Spleen (tissue), 7 donors: ENCODE results near the gene RNF214.
A peak's percentile ranks its signal among the peaks of the same experiment; 100 is the strongest.

ENCODE experiments used
- POLR2A ChIP-seq, 3 donors: fragments of 450-650 bp; IDR thresholded peaks; one replicate each; pipeline ENCODE4 v1.5.1; 2017; ENCODE audit warnings: antibody characterized with exemption in 3 of 3, mild to moderate bottlenecking in 1 of 3
- TF ChIP-seq, protein P1 (sequence below), 11 experiments: fragments of 200-600 bp in 7 of 11; fragments of 450-650 bp in 4 of 11; sonication (generic) in 4 of 11; IDR thresholded peaks in 8 of 11; conservative IDR thresholded peaks in 3 of 11; 1 replicate in 7 of 11; 2 replicates in 4 of 11; pipeline versions ENCODE4 v1.4.0 to v1.8.0; 2016 to 2021; ENCODE audit warnings: antibody characterized with exemption in 11 of 11, inconsistent platforms in 4 of 11, mild to moderate bottlenecking in 1 of 11
- donor health status: DM: no; HTN: no; CAD: no; lungs with moderate emphysema.
- donor health status: DM: no; HTN: no; CAD: no.
- donor health status: DM: no; HTN: no; CAD: no.

DNA sequence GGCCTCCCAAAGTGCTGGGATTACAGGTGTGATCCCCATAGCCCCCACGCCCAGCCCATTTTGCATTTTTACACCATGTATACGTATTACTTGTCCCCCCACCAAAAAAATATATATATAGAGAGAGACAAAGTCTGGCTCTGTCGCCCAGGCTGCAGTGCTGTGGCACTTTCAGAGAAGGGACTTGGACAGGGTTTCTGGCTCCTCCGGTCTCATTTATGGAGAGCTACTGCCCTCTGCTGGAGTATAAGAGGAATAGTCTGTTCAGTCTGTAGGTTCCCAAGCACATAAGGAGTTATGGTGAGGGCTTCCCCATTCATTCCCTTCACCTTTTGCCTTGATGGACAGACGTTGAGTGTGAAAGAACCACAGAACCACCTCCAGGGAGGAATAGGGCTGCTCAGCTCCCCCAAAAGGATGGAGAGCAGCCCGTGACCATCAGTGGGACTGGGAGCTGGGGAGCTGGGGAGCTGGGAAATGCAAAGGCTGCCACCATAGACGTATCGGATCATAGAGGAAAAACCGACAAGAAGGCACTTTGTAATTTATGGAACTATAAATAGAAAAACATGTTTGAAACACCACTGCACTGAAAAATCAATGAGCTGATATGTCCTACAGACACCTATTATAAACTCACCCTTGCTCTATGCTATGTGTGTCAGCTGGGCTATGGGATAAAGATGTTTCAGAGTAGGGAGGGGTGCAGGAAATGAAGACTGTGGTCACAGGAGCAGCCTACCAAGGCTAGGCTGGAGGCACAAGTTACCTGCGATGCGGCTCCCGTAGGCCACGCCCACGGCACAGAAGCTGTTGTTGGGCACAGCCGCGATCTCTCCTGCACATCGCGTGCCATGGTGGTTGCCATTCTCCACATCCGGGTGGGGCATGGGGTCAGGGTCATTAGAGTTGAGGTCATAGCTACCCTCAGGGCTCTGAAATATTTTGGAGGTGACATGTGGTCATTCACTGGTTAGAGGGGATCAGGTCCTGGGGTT, 5.8 kb upstream of the RNF214 start:
- TF ChIP-seq, protein P1, sequence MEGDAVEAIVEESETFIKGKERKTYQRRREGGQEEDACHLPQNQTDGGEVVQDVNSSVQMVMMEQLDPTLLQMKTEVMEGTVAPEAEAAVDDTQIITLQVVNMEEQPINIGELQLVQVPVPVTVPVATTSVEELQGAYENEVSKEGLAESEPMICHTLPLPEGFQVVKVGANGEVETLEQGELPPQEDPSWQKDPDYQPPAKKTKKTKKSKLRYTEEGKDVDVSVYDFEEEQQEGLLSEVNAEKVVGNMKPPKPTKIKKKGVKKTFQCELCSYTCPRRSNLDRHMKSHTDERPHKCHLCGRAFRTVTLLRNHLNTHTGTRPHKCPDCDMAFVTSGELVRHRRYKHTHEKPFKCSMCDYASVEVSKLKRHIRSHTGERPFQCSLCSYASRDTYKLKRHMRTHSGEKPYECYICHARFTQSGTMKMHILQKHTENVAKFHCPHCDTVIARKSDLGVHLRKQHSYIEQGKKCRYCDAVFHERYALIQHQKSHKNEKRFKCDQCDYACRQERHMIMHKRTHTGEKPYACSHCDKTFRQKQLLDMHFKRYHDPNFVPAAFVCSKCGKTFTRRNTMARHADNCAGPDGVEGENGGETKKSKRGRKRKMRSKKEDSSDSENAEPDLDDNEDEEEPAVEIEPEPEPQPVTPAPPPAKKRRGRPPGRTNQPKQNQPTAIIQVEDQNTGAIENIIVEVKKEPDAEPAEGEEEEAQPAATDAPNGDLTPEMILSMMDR (IDR thresholded peaks at IDR 0.05 in 8 of 11, conservative IDR thresholded peaks at IDR 0.05 in 3 of 11): peak; percentile 70 to 91 (median 87)
- no peak for TF ChIP-seq POLR2A (IDR thresholded peaks at IDR 0.05)
